Measurements from ENCODE around the gene LAMC2. TPM values are rescaled to one million over a fixed set of nuclear protein-coding genes. Genes with fewer than 3 reads are reported as not detected.

Gene LAMC2
- total and polyA plus RNA-seq, 10 of the 15 experiments (the other 5 are each of a cell fraction or from before 2014, with no cell fraction given), result 0.27 to 1.5 (median 0.92) TPM

GRCh38 chr1:183142171-183142570 lies 43.9 kb upstream of the LAMC2 start:
- TF ChIP-seq LARP7 (IDR thresholded peaks at IDR 0.05) (no peak), HDAC6 (IDR thresholded peaks at IDR 0.05; ENCODE audit: unreplicated experiment) (no peak), NFIC (IDR thresholded peaks at IDR 0.05; ENCODE audit: low read depth, low read length) (no peak), FOXM1 (IDR thresholded peaks at IDR 0.05; ENCODE audit: low read depth, low read length) (no peak), ZZZ3 (IDR thresholded peaks at IDR 0.05; ENCODE audit: control insufficient read depth, insufficient read length, low read depth) (no peak), TARDBP (IDR thresholded peaks at IDR 0.05; ENCODE audit: borderline replicate concordance) (no peak), PAX5 (IDR thresholded peaks at IDR 0.05; ENCODE audit: borderline replicate concordance, low read depth, low read length) (no peak), SIX5 (IDR thresholded peaks at IDR 0.05; ENCODE audit: low read depth, low read length, severe bottlenecking) (no peak), ETV6 (conservative IDR thresholded peaks at IDR 0.05 in 1 of 2, IDR thresholded peaks at IDR 0.05 in 1 of 2; ENCODE audit: borderline replicate concordance in 1 of 2, low read depth in 1 of 2) (no peak), ZNF207 (IDR thresholded peaks at IDR 0.05; ENCODE audit: borderline replicate concordance) (no peak), POLR2A (IDR thresholded peaks at IDR 0.05; ENCODE audit: low read depth, low read length) (no peak), SMC3 (IDR thresholded peaks at IDR 0.05; ENCODE audit: borderline replicate concordance, low read length) (no peak), ZNF217 (IDR thresholded peaks at IDR 0.05) (no peak), CHD2 (IDR thresholded peaks at IDR 0.05; ENCODE audit: borderline replicate concordance, low read depth, low read length) (no peak), RAD51 (IDR thresholded peaks at IDR 0.05) (no peak), WRNIP1 (IDR thresholded peaks at IDR 0.05; ENCODE audit: borderline replicate concordance, low read depth, low read length) (no peak), HDGF (IDR thresholded peaks at IDR 0.05) (no peak), MLLT1 (IDR thresholded peaks at IDR 0.05) (no peak)
- no peak for DNase-seq (ENCODE audit: low read depth, low spot score)
- WGBS (ENCODE audit: insufficient coverage, insufficient replicate concordance, low lambda C conversion rate, missing lambda C conversion rate), result 48% methylated on average over 2 of the region's 2 CpGs
- no peak overlapping the region for H3K4me2 ChIP-seq (ENCODE audit: control insufficient read depth, insufficient read depth)
- ChIA-PET SMC1A (ENCODE audit: uncharacterized antibody, unreplicated experiment) (interaction anchor here (0.8 to 2.9 kb wide), 5 partner anchors 17 to 180 kb away, joined by 3 to 14 read pairs (median 4); no protein-coding TSS in a partner anchor), POLR2A (no interaction called here), CTCF (interaction anchor here (0.5 kb wide), 1 partner anchor 83 kb away, joined by 3 read pairs; no protein-coding TSS in a partner anchor), RAD21 (ENCODE audit: unreplicated experiment) (interaction anchor here (1.2 kb wide), 1 partner anchor 78 kb away, joined by 3 read pairs; no protein-coding TSS in a partner anchor)
- H3K27ac ChIP-seq (ENCODE audit: control insufficient read depth, insufficient read depth), result no peak overlapping the region
- no peak overlapping the region for H3K9ac ChIP-seq (ENCODE audit: control insufficient read depth, insufficient read depth, low read length)
- intact Hi-C loops (cut with micrococcal nuclease; ENCODE audit: unreplicated experiment), result no loop called here
- FAIRE-seq, result no peak
- no peaks in the 10 kb centered on the region for H4K20me1 ChIP-seq (ENCODE audit: control insufficient read depth, insufficient read depth)
- H3K4me1 ChIP-seq (ENCODE audit: control insufficient read depth, insufficient read depth, low read length), result no peaks in the 10 kb centered on the region; the same call in 1 of the 2 replicates
- H3K36me3 ChIP-seq (ENCODE audit: control insufficient read depth in 2 of 2, insufficient read depth in 2 of 2, low read length in 1 of 2), result peaks cover 4 to 13% of the 10 kb centered on the region in 2 experiments; a peak in 3 of 4 replicates
- ATAC-seq, result no peak
- no peaks in the 10 kb centered on the region for H3K79me2 ChIP-seq (ENCODE audit: control insufficient read depth, insufficient read depth, low read length)
- H2AFZ ChIP-seq (ENCODE audit: control insufficient read depth, low read depth, low read length), result no peak overlapping the region
- H3K9me3 ChIP-seq (replicated peaks; ENCODE audit: control insufficient read depth, insufficient read depth, low read length), result no peaks in the 10 kb centered on the region
- in situ Hi-C loops (cut with MboI), result no loop called here
- BruUV-seq (replicated peaks), result no TSS peak
- H3K4me3 ChIP-seq, result no peak overlapping the region
- H3K27me3 ChIP-seq (replicated peaks in 1 of 2; ENCODE audit: control insufficient read depth in 2 of 2, insufficient read depth in 2 of 2, low read length in 1 of 2), result no peaks in the 10 kb centered on the region
